ENCODE measurements around the gene PMEL.

PMEL gene

DNA sequence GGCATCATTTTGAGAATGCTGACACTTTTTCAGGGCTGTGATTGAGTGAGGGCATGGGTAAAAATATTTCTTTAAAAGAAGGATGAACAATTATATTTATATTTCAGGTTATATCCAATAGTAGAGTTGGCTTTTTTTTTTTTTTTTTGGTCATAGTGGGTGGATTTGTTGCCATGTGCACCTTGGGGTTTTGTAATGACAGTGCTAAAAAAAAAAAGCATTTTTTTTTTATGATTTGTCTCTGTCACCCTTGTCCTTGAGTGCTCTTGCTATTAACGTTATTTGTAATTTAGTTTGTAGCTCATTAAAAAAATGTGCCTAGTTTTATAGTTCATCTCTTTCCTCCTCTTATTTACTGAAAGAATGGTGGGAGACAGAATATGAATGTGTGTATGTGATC, 6.6 kb upstream of the PMEL start:
- no peak for DNase-seq (ENCODE audit: low read depth)
- no peak for TF ChIP-seq CTCF (IDR thresholded peaks at IDR 0.05; ENCODE audit: control insufficient read depth, insufficient read depth, low read depth, low read length, missing control alignments)
- H3K4me3 ChIP-seq (ENCODE audit: control insufficient read depth, low read depth, low read length): peak overlapping the region; percentile 79

GRCh38 chr12:55972042-55972441, 6.2 kb upstream of the PMEL start:
- TF ChIP-seq CTCF (IDR thresholded peaks at IDR 0.05; ENCODE audit: control insufficient read depth, insufficient read depth, low read depth, low read length, missing control alignments): no peak
- no peak overlapping the region for H3K4me3 ChIP-seq (ENCODE audit: control insufficient read depth, low read depth, low read length)
- DNase-seq (ENCODE audit: low read depth): no peak

DNA sequence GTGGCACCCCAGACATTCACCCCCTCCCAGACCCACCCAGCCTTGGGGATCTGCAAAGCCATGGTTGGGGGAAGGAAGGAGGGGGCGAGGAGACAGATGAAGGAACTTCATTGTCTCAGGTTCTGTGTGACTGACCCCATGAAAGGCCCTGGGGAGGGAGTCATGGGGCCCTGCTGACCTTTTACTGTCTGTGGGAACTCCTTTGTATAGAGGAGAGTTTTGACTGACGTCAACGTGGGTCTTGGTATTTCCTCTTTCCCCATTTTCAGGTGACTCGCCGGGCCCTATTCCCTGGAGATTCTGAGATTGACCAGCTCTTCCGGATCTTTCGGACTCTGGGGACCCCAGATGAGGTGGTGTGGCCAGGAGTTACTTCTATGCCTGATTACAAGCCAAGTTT, 4.9 kb upstream of the PMEL start:
- H3K4me3 ChIP-seq (ENCODE audit: control insufficient read depth, low read depth, low read length): no peak overlapping the region
- DNase-seq (ENCODE audit: low read depth): no peak

DNA sequence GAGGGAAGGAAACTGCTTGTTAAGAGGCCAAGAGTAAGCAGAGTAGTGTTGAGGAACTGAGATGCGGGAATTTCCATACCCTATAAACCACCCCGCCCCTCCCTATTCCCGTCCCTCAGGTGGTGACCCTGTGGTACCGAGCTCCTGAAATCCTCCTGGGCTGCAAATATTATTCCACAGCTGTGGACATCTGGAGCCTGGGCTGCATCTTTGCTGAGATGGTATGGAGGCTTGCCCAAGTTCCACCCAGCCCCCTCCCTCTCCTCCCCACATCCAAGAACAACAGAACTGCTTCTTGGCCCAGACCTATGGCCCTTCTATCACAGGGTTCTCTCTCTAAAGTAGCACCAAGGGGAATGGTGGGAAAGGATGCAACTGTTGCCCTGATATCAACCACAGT, 3.5 kb upstream of the PMEL start:
- H3K4me3 ChIP-seq (ENCODE audit: control insufficient read depth, low read depth, low read length): no peak overlapping the region
- no peak for TF ChIP-seq CTCF (IDR thresholded peaks at IDR 0.05; ENCODE audit: control insufficient read depth, insufficient read depth, low read depth, low read length, missing control alignments)
- no peak for DNase-seq (ENCODE audit: low read depth)

More for the DNA sequence above, 4.9 kb upstream of the PMEL start:
- no peak for TF ChIP-seq CTCF (IDR thresholded peaks at IDR 0.05; ENCODE audit: control insufficient read depth, insufficient read depth, low read depth, low read length, missing control alignments)

GRCh38 chr12:55966408-55967281, 803 bp upstream of the PMEL start, which contains the start of gene CDK2:
CDK2 (plus strand) TSS chr12:55966830; CDS start chr12:55967009, 179 bp downstream.
- no peak for DNase-seq (ENCODE audit: low read depth)
- no peak for TF ChIP-seq CTCF (IDR thresholded peaks at IDR 0.05; ENCODE audit: control insufficient read depth, insufficient read depth, low read depth, low read length, missing control alignments)

DNA sequence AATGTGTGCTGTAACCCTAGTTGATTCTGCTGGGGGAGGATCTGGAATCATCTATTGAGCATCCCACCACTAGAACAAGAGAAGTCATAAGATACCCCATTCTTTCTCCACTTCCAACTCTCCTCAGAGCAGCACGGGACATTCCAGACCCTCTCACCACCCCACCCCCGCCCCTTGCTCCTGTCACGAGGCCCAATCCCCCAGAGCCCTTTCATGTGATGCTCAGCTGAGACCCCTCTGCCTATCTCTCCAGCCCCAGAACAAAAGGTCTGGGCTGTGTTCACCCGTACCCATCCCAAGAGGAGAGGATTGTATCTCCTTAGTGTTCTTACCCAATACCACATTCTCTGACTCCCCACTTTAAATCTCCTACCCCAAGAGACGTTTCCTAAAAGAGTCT, 602 bp downstream of the PMEL start:
- H3K4me3 ChIP-seq (ENCODE audit: control insufficient read depth, low read depth, low read length): no peak overlapping the region
- no peak for TF ChIP-seq CTCF (IDR thresholded peaks at IDR 0.05; ENCODE audit: control insufficient read depth, insufficient read depth, low read depth, low read length, missing control alignments)
- no peak for DNase-seq (ENCODE audit: low read depth)

More at GRCh38 chr12:55966408-55967281, 803 bp upstream of the PMEL start, which contains the start of gene CDK2:
- H3K4me3 ChIP-seq (ENCODE audit: control insufficient read depth, low read depth, low read length): peak within 1 kb of the TSS; percentile 81

Measured in AG09309 (cell line).